LNCAP (cell line): Measurements from ENCODE around the gene LONRF3.

ENCODE experiments used
- CTCF ChIP-seq: fragments of 450-650 bp; IDR thresholded peaks from 2 replicates; pipeline ENCODE4 v1.5.1; 2017; ENCODE audit warnings: mild to moderate bottlenecking

LONRF3 gene

GRCh38 chrX:118974088-118974907, at the start of gene LONRF3:
Gene LONRF3, plus strand, starts transcription at chrX:118974618. Its CDS starts 163 bp downstream, at chrX:118974781.
- TF ChIP-seq CTCF: no peak

GRCh38 chrX:118928151-118928550, 46.3 kb upstream of the LONRF3 start:
- no peak for TF ChIP-seq CTCF

GRCh38 chrX:118935352-118935751, 39.1 kb upstream of the LONRF3 start:
- no peak for TF ChIP-seq CTCF

GRCh38 chrX:118941147-118941546, 33.3 kb upstream of the LONRF3 start:
- no peak for TF ChIP-seq CTCF

GRCh38 chrX:118943102-118943501, 31.3 kb upstream of the LONRF3 start:
- no peak for TF ChIP-seq CTCF

GRCh38 chrX:118945921-118946320, 28.5 kb upstream of the LONRF3 start:
- no peak for TF ChIP-seq CTCF

- no peak for TF ChIP-seq CTCF
Measured at GRCh38 chrX:118948270-118948669, 26.1 kb upstream of the LONRF3 start.
